Choroid plexus epithelial cell (primary cell): Measurements from ENCODE around the gene ZNF8.

ENCODE experiments used
- DNase-seq: peaks from one replicate; pipeline ENCODE4 v3.0.0-alpha.2; 2010; ENCODE audit warnings: low read depth
- H3K4me3 ChIP-seq: 2 replicates; pipeline ENCODE4 v1.5.1; 2011; ENCODE audit warnings: low read depth, mild to moderate bottlenecking, control low read depth, low read length, moderate library complexity
- TF ChIP-seq, protein P1 (sequence below): conservative IDR thresholded peaks from 2 replicates; pipeline ENCODE4 v1.5.1; 2011; ENCODE audit warnings: low read depth, mild to moderate bottlenecking, control low read depth, inconsistent platforms, low read length, moderate library complexity

ZNF8 gene

DNA sequence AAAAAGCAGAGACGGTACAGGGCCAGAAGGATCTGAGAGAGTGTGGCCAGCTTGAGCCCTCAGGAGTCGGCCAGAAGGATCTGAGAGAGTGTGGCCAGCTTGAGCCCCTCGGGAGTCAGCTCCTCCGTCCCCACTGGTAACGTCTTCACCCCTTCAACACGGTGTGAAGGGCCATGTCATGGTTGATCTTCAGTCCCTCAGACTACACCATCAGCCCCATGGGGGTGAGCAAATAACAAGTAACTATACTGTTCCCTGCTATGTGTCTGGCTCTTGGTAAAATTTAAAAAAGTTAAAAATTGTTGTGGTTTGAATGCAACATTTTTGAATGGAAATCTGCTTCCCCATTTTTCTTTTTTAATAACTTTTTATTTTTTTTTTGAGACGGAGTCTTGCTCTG, 1.6 kb upstream of the ZNF8 start:
- no peak for DNase-seq
- H3K4me3 ChIP-seq: no peak overlapping the region
- TF ChIP-seq, protein P1, sequence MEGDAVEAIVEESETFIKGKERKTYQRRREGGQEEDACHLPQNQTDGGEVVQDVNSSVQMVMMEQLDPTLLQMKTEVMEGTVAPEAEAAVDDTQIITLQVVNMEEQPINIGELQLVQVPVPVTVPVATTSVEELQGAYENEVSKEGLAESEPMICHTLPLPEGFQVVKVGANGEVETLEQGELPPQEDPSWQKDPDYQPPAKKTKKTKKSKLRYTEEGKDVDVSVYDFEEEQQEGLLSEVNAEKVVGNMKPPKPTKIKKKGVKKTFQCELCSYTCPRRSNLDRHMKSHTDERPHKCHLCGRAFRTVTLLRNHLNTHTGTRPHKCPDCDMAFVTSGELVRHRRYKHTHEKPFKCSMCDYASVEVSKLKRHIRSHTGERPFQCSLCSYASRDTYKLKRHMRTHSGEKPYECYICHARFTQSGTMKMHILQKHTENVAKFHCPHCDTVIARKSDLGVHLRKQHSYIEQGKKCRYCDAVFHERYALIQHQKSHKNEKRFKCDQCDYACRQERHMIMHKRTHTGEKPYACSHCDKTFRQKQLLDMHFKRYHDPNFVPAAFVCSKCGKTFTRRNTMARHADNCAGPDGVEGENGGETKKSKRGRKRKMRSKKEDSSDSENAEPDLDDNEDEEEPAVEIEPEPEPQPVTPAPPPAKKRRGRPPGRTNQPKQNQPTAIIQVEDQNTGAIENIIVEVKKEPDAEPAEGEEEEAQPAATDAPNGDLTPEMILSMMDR: no peak

GRCh38 chr19:58277748-58278540, 811 bp upstream of the ZNF8 start:
- peak overlapping the region; percentile 92 for H3K4me3 ChIP-seq
- TF ChIP-seq, protein P1: no peak
- no peak for DNase-seq

DNA sequence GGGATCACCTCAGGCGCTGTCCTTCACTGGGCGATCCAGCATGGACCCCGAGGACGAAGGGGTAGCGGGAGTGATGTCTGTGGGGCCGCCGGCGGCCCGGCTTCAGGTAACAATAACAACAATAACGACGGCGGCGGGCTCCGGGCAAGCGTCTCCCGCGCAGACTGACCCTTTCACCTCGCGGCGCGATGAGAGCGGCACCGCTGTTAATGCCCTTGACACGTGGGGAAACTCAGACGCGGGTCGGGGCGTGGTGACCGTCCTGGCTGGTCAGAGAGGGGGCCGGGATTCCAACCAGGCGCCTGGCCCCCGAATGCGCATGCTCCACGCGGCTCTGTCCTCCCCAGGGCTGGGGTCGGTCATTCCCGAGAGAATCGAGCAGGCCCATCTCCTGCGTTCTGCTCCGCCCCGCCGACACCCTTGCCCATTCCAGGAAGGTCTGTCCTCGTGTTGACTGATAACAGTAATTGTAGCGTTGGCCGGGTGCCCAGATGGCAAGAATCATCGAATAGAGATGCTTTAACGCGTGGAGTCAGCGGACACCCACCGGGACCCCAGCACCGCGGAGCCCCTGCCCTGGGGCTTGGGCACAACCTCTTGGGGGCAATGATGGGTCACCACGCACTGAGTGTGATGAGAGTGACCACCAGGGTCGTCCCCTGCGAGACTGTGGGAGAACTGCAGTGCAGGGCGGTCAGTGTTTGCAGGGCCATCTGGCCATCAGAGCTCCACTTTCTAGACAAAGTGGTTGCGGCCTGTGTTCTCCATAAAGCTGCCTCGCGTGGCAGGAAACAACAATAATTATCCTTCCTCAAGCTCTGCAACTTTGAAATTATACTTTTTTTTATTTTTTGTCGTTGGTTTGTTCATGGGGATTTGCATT, 528 bp downstream of the ZNF8 start:
- H3K4me3 ChIP-seq: peak overlapping the region; percentile 92
- TF ChIP-seq, protein P1: no peak
- DNase-seq: peak; percentile 80

- TF ChIP-seq, protein P1: no peak
- H3K4me3 ChIP-seq: peak overlapping the region; percentile 92
- peak; percentile 28 for DNase-seq
Measured at GRCh38 chr19:58279925-58280316, 1.2 kb downstream of the ZNF8 start.

DNA sequence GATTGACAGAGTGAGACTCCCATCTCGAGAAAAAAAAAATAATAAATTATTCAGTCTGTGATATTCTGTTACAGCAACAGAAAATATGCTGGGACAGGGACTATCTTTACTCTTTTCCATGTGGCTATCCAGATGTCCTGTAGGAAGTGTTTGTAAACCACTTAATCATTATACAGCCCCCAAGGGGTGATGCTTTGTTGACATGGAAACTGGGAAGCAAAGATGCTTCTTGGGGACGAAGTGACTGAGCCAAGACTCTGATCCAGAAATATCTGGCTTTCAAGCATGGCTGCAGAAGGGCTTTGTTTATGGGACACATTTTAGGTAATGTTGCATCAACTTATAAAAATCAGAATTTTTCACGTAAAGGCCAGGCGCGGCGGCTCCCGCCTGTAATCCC, 5.4 kb downstream of the ZNF8 start:
- TF ChIP-seq, protein P1: no peak
- no peak overlapping the region for H3K4me3 ChIP-seq

DNA sequence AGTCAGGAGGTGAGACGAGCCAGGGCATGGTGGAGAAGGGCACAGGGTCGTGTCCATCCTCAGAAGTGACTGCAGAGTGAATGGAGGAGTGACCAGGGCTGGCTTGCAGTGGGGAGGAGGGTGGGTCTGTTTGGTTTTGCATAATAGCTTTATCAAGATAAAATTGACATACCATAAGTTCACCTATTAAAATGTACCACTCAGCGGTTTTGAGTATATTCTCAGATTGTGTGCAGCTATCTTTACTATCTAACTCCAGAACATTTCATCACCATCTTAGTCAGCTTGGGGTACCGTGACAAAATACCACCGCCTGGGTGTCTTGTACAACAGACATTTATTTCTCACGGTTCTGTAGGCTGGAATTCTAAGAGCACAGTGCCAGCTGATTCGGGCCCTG, 13.2 kb downstream of the ZNF8 start:
- DNase-seq: no peak
- H3K4me3 ChIP-seq: no peak overlapping the region
- TF ChIP-seq, protein P1: no peak

More for the DNA sequence above, 5.4 kb downstream of the ZNF8 start:
- no peak for DNase-seq
